ENCODE results near the gene PCDHGB1.
A peak's percentile ranks its signal among the peaks of the same experiment; 100 is the strongest.
"Not testable (repeated sequence)": the region's sequence is repeated elsewhere in the genome, so short reads cannot be mapped to it uniquely, and the experiment has no call there.

Gene PCDHGB1

GRCh38 chr5:141343953-141344463 is 5.9 kb upstream of the PCDHGB1 start:
- intact Hi-C loops (cut with DNase I): no loop called here
- DNase-seq: no peak

DNA sequence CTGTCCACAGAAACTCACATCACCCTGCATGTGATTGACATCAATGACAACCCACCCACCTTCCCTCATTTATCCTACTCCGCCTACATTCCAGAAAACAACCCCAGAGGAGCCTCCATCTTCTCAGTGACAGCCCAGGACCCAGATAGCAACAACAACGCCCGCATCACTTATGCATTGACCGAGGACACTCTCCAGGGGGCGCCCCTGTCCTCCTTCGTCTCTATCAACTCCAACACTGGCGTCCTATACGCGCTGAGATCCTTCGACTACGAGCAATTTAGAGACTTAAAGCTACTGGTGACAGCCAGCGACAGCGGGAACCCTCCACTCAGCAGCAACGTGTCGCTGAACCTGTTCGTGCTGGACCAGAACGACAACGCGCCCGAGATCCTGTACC is 4.6 kb upstream of the PCDHGB1 start:
- no peak for DNase-seq
- intact Hi-C loops (cut with DNase I): no loop called here

DNA sequence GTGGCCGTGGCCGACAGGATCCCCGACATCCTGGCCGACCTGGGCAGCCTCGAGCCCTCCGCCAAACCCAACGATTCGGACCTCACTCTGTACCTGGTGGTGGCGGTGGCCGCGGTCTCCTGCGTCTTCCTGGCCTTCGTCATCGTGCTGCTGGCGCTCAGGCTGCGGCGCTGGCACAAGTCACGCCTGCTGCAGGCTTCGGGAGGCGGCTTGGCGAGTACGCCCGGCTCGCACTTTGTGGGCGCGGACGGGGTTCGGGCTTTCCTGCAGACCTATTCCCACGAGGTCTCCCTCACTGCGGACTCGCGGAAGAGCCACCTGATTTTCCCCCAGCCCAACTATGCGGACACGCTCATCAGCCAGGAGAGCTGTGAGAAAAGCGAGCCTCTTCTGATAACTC is 3.9 kb upstream of the PCDHGB1 start:
- DNase-seq: not testable (repeated sequence)
- intact Hi-C loops (cut with DNase I): loop anchor here (2.0 kb wide), 1 partner anchor 79 kb away; no protein-coding TSS in a partner anchor

GRCh38 chr5:141351591-141351990 is 1.7 kb downstream of the PCDHGB1 start:
- intact Hi-C loops (cut with DNase I): no loop called here

GRCh38 chr5:141354900-141355469 is 5.1 kb downstream of the PCDHGB1 start, which contains the start of gene PCDHGA4:
Gene PCDHGA4 (plus strand): TSS chr5:141355021. CDS start chr5:141355108, 87 bp downstream.
- no peak for DNase-seq
- intact Hi-C loops (cut with DNase I): no loop called here

More at GRCh38 chr5:141351591-141351990, 1.7 kb downstream of the PCDHGB1 start:
- no peak for DNase-seq

GRCh38 chr5:141355641-141356040 is 5.7 kb downstream of the PCDHGB1 start:
- intact Hi-C loops (cut with DNase I): no loop called here
- peak in 1 of 10 donors; percentile 52 for DNase-seq

- DNase-seq: peak in 1 of 10 donors; percentile 41
- intact Hi-C loops (cut with DNase I): no loop called here
Observed at GRCh38 chr5:141356133-141356532, 6.2 kb downstream of the PCDHGB1 start.

DNA sequence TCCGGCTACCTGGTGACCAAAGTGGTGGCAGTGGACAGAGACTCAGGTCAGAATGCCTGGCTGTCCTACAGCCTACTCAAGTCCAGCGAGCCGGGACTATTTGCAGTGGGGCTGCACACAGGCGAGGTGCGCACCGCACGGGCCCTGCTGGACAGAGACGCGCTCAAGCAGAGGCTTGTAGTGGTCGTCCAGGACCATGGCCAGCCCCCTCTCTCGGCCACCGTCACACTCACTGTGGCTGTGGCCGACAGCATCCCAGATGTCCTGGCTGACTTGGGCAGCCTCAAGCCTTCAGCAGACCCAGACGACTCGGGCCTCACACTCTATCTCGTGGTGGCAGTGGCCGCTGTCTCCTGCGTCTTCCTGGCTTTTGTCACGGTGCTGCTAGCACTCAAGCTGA is 7.1 kb downstream of the PCDHGB1 start:
- intact Hi-C loops (cut with DNase I): no loop called here

DNA sequence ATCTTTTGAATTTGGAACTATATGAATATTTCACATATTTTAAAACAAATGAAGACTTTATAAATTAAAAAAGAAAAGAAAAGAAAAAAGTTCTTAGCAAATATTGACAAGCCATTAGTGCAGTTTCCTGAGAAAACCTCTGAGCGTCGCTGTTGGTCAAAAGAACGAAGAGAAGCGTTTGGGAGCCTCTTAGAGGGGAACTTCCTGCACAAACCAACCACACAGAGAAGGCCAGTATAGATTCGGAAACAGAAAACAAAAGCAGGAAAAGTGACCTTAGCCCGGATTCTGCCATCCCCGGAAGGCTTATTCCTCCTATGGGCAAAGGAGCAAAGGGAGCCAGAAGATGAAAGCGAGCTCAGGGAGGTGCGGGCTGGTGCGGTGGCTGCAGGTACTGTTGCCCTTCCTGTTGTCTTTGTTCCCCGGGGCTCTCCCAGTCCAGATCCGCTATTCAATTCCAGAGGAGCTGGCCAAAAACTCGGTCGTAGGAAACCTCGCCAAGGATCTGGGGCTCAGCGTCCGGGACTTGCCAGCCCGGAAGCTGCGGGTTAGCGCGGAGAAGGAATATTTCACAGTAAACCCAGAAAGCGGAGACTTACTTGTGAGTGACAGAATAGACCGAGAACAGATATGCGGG is 10.0 kb downstream of the PCDHGB1 start, which contains the start of gene PCDHGB2:
PCDHGB2 (plus strand) TSS at position 205 of the 637 bp plus-strand sequence; CDS start at position 347, 142 bp downstream.
- DNase-seq: no peak
- intact Hi-C loops (cut with DNase I): no loop called here

More for the DNA sequence above, 7.1 kb downstream of the PCDHGB1 start:
- peak in 1 of 10 donors; percentile 77 for DNase-seq

- DNase-seq: no peak
- intact Hi-C loops (cut with DNase I): no loop called here
Observed at GRCh38 chr5:141360685-141361084, 10.8 kb downstream of the PCDHGB1 start.

GRCh38 chr5:141362719-141363118 is 12.8 kb downstream of the PCDHGB1 start:
- intact Hi-C loops (cut with DNase I): no loop called here
- no peak for DNase-seq

GRCh38 chr5:141363952-141364660 is 14.2 kb downstream of the PCDHGB1 start, which contains the start of gene PCDHGA5:
Gene PCDHGA5 (plus strand): TSS chr5:141364162. CDS start chr5:141364331, 169 bp downstream.
- peak in 1 of 10 donors; percentile 55 for DNase-seq
- intact Hi-C loops (cut with DNase I): no loop called here

GRCh38 chr5:141366016-141366896 is 16.4 kb downstream of the PCDHGB1 start:
- intact Hi-C loops (cut with DNase I): no loop called here

GRCh38 chr5:141369994-141370848 is 20.3 kb downstream of the PCDHGB1 start, which contains the start of gene PCDHGB3:
Gene PCDHGB3 (plus strand): TSS chr5:141370242. CDS start chr5:141370395, 153 bp downstream.
- intact Hi-C loops (cut with DNase I): no loop called here
- DNase-seq: no peak

More at GRCh38 chr5:141366016-141366896, 16.4 kb downstream of the PCDHGB1 start:
- peak in 1 of 10 donors; percentile 77 for DNase-seq

GRCh38 chr5:141371572-141372475 is 21.9 kb downstream of the PCDHGB1 start:
- intact Hi-C loops (cut with DNase I): no loop called here
- no peak for DNase-seq

DNA sequence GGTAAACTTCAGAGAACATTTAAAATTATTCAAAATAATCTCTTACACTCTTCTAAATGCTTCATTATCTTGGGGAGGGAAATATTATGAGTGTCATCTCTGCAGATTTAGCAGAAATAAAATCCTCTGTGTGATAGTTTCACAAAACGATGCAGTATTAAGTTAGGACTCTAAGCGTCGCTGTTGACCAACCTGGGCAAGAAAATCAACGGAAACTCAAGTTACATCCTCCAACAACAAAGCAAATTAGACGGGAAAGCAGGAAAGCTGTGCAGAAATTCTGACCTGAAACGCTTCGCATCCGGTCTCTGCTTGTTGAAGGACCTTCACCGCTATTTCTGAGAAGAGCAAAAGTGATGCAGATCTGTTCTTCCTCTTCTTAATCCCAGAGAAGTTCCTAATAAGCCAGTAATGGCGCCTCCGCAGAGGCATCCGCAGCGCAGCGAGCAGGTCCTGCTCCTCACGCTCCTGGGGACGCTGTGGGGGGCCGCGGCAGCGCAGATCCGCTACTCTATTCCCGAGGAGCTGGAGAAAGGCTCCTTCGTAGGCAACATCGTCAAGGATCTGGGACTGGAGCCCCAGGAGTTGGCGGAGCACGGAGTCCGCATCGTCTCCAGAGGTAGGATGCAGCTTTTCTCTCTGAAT is 23.9 kb downstream of the PCDHGB1 start, which contains the start of gene PCDHGA6:
PCDHGA6 (plus strand) TSS at position 219 of the 645 bp plus-strand sequence; CDS start at position 412, 193 bp downstream.
- no peak for DNase-seq
- intact Hi-C loops (cut with DNase I): no loop called here

DNA sequence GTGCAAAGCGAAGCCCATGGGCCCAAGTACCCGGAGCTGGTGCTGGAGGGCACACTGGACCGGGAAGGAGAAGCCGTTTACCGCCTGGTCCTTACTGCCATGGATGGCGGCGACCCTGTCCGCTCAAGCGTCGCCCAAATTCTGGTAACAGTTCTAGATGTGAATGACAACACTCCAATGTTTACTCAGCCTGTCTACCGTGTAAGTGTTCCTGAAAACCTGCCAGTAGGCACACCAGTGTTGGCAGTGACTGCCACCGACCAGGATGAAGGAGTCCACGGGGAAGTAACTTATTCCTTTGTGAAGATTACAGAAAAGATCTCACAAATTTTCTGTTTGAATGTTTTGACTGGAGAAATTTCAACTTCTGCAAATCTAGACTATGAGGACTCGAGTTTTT is 24.7 kb downstream of the PCDHGB1 start:
- intact Hi-C loops (cut with DNase I): no loop called here
- DNase-seq: no peak
